GM18511 (cell line): ENCODE data around the gene MEG3.

ENCODE experiments used
- ATAC-seq: cut with Tn5 transposase; IDR thresholded peaks from one replicate; pipeline ENCODE4 v1.9.1; 2021; ENCODE audit warnings: mild to moderate bottlenecking, moderate library complexity; ENCODE audit not compliant: unreplicated experiment

The MEG3 gene

DNA sequence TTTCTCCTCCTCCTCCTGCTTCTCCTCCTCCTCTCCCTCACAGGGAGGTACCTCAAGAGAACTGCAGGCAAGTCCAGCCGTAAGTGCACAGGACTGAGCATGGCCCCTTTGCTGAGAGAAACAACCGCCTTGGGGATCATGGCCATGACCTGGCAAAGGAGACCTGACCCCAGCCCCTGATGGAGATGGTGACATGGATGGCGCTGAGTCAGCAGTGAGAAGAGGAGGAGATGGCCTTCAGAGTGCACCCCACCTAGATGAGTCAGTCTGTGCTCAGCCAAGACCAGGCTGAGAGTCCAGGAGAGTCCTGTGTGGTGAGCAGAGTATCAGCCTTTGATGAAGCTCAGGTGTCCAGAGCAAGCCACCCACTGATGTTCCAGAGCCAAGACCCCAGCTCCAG, 36.4 kb downstream of the MEG3 start:
- ATAC-seq = no peak

DNA sequence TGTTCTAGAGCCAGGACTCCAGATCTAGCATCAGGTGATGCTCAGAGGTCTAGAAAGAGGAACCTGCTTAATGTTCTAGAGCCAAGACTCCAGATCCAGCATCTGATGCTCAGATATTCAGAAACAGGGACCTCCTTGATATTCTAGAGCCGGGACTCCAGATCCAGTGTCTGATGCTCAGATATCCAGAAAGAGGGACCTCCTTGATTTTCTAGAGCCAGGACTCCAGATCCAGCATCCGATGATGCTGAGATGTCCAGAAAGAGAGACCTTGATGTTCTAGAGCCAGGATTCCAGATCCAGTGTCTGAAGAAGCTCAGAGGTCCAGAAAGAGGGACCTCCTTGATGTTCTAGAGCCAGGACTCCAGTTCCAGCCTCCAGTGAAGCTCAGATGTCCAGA, 36.9 kb downstream of the MEG3 start:
- no peak for ATAC-seq

DNA sequence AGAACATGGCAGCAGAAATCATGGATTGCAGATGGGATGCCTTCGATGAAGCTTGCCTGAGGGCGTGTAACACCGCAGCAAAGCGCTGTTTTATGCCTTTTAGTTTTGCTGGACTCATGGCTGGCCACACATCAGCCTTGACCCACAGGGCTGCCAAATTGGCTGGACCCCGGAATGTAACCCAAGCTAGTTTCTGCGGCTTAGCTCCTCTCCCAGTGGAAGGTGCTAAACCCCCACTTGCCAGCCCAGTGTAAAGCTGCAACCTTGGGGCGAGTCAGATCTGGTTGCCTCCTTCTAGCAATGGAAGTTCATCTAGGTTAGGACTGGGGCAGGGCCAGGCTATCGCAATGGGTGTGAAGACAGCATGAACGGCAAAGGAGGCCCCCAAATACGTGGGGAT, 38.3 kb downstream of the MEG3 start:
- ATAC-seq = no peak

DNA sequence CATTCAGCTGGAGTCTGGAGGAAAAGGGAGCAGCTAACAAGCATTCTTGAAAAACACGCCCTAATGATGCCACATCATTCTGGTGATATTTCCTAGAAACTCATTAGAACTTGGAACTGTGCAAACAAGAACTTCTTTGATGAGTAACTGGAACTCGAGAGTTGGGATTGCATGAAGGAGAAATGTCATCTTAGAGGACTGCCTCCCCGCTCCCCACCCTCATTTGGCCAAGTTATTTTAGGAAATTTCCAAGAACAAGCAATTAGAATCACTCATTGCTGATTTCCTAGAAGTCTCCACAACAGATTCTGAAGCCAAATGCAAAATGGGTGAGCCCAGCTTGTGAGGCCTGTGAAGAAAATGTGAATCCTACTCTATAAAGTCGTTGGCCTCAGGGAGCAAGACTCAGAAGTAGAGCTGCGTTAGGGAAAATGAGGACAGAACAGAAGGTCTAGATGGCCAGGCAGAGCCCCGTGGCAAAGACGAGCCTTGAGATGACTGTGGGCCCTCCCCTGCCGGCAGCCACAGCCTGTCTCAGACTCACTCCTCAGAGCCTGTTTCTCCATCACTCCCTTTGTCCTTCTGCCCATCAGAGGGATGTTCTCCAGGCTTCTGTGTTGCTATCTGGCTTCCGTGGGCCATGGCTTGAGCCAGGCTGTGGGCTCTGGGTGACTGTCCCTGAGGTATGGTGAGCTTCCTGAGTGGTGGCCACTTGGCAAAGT, 39.2 kb downstream of the MEG3 start:
- no peak for ATAC-seq

- ATAC-seq = no peak
These were observed 40.0 kb downstream of the MEG3 start for GRCh38 chr14:100865682-100866591.

GRCh38 chr14:100866666-100867630, 41.0 kb downstream of the MEG3 start:
- no peak for ATAC-seq

DNA sequence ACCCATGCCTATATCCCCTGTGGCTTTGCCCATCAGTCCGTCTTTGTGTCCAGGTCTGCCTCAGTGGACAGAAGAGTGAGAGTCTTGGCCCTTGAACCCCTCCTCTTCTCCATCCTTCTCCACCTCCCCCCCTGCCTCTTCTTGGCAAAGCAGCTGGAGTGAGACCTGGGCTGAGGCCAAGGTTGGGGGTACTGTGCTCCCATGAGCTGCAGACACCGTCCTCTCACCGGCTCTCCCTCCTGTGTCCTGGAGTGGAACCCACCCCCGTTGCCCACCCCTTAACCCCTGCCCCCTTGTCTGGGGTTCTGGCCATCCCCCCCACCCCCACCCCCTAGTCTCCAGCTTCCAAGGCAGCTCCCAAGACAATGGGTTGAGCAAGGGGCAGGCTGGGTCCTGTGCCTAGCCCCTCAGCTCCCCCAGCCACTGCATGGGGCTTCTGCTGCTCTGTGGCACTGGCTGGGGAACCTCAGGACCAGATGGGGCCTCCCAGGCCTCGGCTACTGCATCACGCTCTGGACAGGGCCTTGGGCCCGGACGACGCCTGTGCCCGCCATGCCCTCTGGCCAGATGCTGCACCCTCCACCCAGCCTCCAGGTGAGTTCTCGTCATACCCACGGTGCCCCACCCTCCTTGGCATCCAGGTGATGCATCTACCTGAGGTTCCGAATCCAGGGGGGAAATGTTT, 41.9 kb downstream of the MEG3 start:
- ATAC-seq = no peak

DNA sequence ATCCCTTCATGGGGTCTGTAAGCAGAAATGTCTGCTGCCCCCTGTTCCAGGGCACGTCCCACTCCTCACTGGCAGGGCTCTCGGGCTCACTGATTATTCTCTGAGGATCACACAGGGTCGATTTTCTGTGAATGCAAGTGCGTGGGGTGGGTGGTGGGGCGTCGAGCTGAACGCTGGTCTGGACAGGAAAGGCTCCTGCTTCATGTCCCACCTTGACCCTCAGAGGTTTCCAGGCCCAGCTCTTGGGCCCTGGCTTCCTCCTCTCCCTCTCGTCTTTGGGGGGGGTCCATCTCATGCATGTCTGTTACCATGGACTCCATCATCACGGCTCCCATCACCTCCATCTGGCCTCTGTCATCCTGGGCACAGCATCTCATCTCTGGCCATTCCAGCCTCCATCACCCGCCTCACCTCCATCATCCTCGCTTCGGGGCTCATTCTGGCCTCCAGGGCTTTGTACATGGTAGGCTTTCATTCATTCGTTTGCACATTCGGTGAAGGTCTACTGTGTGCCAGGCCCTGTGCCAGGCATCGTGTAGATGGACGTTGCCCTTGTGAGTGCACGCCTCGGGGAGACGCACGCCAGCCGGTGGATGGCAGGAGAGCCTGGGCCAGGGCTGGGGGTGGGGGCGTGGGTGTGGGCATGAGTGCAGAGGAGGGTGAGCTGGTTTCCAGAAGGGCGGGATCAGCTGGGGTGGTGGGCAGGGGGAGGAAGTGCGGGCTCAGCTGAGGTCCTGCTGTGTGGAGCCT, 42.9 kb downstream of the MEG3 start:
- ATAC-seq = no peak

- no peak for ATAC-seq
These were observed 45.6 kb downstream of the MEG3 start for GRCh38 chr14:100871234-100872186.

DNA sequence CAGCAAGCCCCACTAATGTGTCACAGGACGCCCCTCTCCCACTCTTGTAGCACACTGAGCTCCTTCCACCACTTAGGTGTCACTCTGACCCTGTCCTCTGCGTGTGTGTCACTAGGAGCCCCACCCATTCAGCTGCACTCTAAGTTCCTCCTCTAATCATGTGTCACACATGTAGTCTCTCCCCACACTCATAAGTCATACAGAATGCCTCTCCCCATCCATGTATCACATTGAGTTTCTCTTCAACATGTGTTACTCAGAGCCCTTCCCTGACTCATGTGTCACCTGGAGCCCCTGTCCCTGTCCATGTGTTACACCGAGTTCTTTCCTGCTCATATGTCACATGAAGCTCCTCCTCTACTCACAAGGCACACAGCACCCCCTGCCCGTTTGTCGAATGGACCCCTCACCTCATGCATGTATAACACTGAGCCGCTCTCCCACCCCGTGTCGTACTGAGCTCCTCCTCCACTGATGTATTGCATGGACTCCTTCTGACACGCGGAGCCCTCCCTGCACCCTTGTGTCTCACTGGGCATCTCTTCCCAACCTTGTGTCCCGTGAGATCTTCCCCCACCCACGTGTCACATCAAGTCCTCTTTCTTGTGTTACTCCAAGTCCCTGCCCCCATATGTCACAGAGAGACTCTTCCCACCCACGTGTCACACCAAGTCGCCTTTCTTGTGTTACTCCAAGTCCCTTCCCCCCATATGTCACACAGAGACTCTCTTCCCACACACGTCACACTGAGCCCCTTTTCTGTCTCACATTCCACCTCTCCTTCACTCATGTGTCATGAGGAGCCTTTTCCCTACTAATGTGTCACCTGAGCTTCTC, 46.6 kb downstream of the MEG3 start:
- ATAC-seq = no peak

DNA sequence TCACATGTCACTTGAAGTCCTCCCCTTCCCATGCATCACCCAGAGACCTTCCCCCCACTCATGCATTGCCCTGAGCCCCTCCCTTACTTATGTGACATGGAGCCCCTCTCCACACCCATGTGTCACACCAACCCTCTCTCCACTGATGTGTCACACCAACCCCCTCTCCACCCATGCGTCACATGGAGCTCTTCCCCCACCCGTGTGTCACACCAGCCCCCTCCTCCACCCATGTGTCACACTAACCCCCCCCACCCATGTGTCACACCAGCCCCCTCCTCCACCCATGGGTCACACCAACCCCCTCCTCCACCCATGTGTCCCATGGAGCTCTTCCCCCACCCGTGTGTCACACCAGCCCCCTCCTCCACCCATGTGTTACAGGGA, 47.2 kb downstream of the MEG3 start:
- no peak for ATAC-seq

- no peak for ATAC-seq
These were observed 48.1 kb downstream of the MEG3 start for GRCh38 chr14:100874051-100874410.

- ATAC-seq = no peak
These were observed 48.6 kb downstream of the MEG3 start for GRCh38 chr14:100874411-100875091.

GRCh38 chr14:100875126-100875525, 49.2 kb downstream of the MEG3 start:
- ATAC-seq = no peak

GRCh38 chr14:100875861-100876590, 50.1 kb downstream of the MEG3 start:
- ATAC-seq = no peak

- no peak for ATAC-seq
These were observed 52.6 kb downstream of the MEG3 start for GRCh38 chr14:100878271-100879146.
